H9 (cell line): Measurements from ENCODE around the gene ARID2. TPM values are rescaled to one million over a fixed set of nuclear protein-coding genes. Genes with fewer than 3 reads are reported as not detected.

ENCODE experiments used
- DNase-seq: peaks from one replicate; pipeline ENCODE4 v3.0.0-alpha.2; 2017
- H2AFZ ChIP-seq: one replicate; pipeline ENCODE4 v1.6.1; 2013; ENCODE audit warnings: mild to moderate bottlenecking, low read length, control low read depth, moderate library complexity
- H2AK5ac ChIP-seq: 2 replicates; pipeline ENCODE4 v1.6.1; 2013; ENCODE audit warnings: low read length, control low read depth, mixed read lengths; ENCODE audit not compliant: insufficient read length
- H2BK120ac ChIP-seq: one replicate; pipeline ENCODE4 v1.6.1; 2013; ENCODE audit warnings: low read depth, mild to moderate bottlenecking, low read length, control low read depth, inconsistent platforms; ENCODE audit not compliant: poor library complexity, severe bottlenecking
- H2BK12ac ChIP-seq: 2 replicates; pipeline ENCODE4 v1.6.1; 2013; ENCODE audit warnings: low read length, control low read depth, mixed read lengths, low read depth; ENCODE audit not compliant: insufficient read length
- H2BK15ac ChIP-seq: 2 replicates; pipeline ENCODE4 v1.6.1; 2013; ENCODE audit warnings: low read depth, low read length, control low read depth
- H2BK20ac ChIP-seq: one replicate; pipeline ENCODE4 v1.6.1; 2013; ENCODE audit warnings: low read depth, mild to moderate bottlenecking, low read length, control low read depth, inconsistent platforms; ENCODE audit not compliant: poor library complexity, severe bottlenecking
- H2BK5ac ChIP-seq: 2 replicates; pipeline ENCODE4 v1.6.1; 2013; ENCODE audit warnings: low read length, control low read depth, mixed read lengths; ENCODE audit not compliant: insufficient read length
- H3K14ac ChIP-seq: 2 replicates; pipeline ENCODE4 v1.6.1; 2013; ENCODE audit warnings: low read length, control low read depth; ENCODE audit not compliant: insufficient read depth
- H3K18ac ChIP-seq: 2 replicates; pipeline ENCODE4 v1.6.1; 2013; ENCODE audit warnings: low read depth, mild to moderate bottlenecking, mixed read lengths, low read length, control low read depth; ENCODE audit not compliant: insufficient read length
- H3K23ac ChIP-seq: 2 replicates; pipeline ENCODE4 v1.6.1; 2013; ENCODE audit warnings: low read length, control low read depth, mixed read lengths, low read depth; ENCODE audit not compliant: insufficient read length
- H3K23me2 ChIP-seq: 2 replicates; pipeline ENCODE4 v1.6.1; 2013; ENCODE audit warnings: low read depth, mild to moderate bottlenecking, mixed read lengths, low read length, control low read depth; ENCODE audit not compliant: insufficient read length, poor library complexity, severe bottlenecking
- H3K27ac ChIP-seq: 2 replicates; pipeline ENCODE4 v1.5.1; 2013; ENCODE audit warnings: low read length, control low read depth, mixed read lengths, low read depth; ENCODE audit not compliant: insufficient read length
- H3K27me3 ChIP-seq: 2 replicates; pipeline ENCODE4 v1.6.1; 2013; ENCODE audit warnings: low read length, control low read depth, inconsistent platforms; ENCODE audit not compliant: insufficient read depth
- H3K4ac ChIP-seq: 2 replicates; pipeline ENCODE4 v1.6.1; 2013; ENCODE audit warnings: low read depth, mild to moderate bottlenecking, control low read depth, inconsistent platforms, low read length, moderate library complexity
- H3K4me1 ChIP-seq: 2 replicates; pipeline ENCODE4 v1.6.1; 2013; ENCODE audit warnings: low read length, control low read depth, inconsistent platforms; ENCODE audit not compliant: insufficient read depth
- H3K4me2 ChIP-seq: 2 replicates; pipeline ENCODE4 v1.6.1; 2013; ENCODE audit warnings: low read length, control low read depth, mixed read lengths; ENCODE audit not compliant: insufficient read length, insufficient read depth
- H3K56ac ChIP-seq: 2 replicates; pipeline ENCODE4 v1.6.1; 2013; ENCODE audit warnings: low read depth, mild to moderate bottlenecking, mixed read lengths, low read length, control low read depth; ENCODE audit not compliant: insufficient read length
- H3K79me1 ChIP-seq: 2 replicates; pipeline ENCODE4 v1.6.1; 2013; ENCODE audit warnings: low read depth, mild to moderate bottlenecking, moderate library complexity, low read length, control low read depth, inconsistent platforms; ENCODE audit not compliant: insufficient read depth, poor library complexity, severe bottlenecking
- H3K79me2 ChIP-seq: 2 replicates; pipeline ENCODE4 v1.6.1; 2013; ENCODE audit warnings: low read length, control low read depth, inconsistent platforms; ENCODE audit not compliant: insufficient read depth
- H3K9ac ChIP-seq: 2 replicates; pipeline ENCODE4 v1.6.1; 2013; ENCODE audit warnings: low read length, control low read depth, mixed read lengths; ENCODE audit not compliant: insufficient read length; ENCODE audit errors: extremely low read depth
- H3K9me3 ChIP-seq: one replicate; pipeline ENCODE4 v1.6.1; 2013; ENCODE audit warnings: low read depth, low read length, inconsistent platforms; ENCODE audit not compliant: control insufficient read depth
- H3T11ph ChIP-seq: one replicate; pipeline ENCODE4 v1.6.1; 2013; ENCODE audit warnings: mild to moderate bottlenecking, low read length, control low read depth, inconsistent platforms
- H4K20me1 ChIP-seq: one replicate; pipeline ENCODE4 v1.6.1; 2013; ENCODE audit not compliant: control insufficient read depth, insufficient read length, insufficient read depth
- H4K5ac ChIP-seq: 2 replicates; pipeline ENCODE4 v1.6.1; 2013; ENCODE audit warnings: low read depth, mild to moderate bottlenecking, mixed read lengths, low read length, control low read depth; ENCODE audit not compliant: insufficient read length
- H4K8ac ChIP-seq: replicated peaks from 2 replicates; pipeline ENCODE4 v1.6.1; 2013; ENCODE audit warnings: low read length, control low read depth, mixed read lengths, low read depth; ENCODE audit not compliant: insufficient read length
- H4K91ac ChIP-seq: 2 replicates; pipeline ENCODE4 v1.6.1; 2013; ENCODE audit warnings: low read depth, mild to moderate bottlenecking, moderate library complexity, mixed read lengths, low read length, control low read depth; ENCODE audit not compliant: insufficient read length
- H3K27ac Mint-ChIP-seq, 3 experiments: 2 replicates in 2 of 3; 3 replicates in 1 of 3; pipeline ENCODE4 v1.8.0; 2020 to 2021; ENCODE audit warnings: mixed read lengths in 3 of 3, mild to moderate bottlenecking in 1 of 3, moderate library complexity in 1 of 3
- H3K27me3 Mint-ChIP-seq: 2 replicates; pipeline ENCODE4 v1.8.0; 2021; ENCODE audit warnings: low read depth, mild to moderate bottlenecking, moderate library complexity, mixed read lengths
- H3K36me3 Mint-ChIP-seq, 3 experiments: 2 replicates in 2 of 3; 3 replicates in 1 of 3; pipeline ENCODE4 v1.8.0; 2020 to 2021; ENCODE audit warnings: low read depth in 3 of 3, mixed read lengths in 3 of 3; ENCODE audit not compliant: insufficient read depth in 1 of 3
- H3K4me1 Mint-ChIP-seq, 2 experiments: 2 replicates each; pipeline ENCODE4 v1.8.0; 2020; ENCODE audit warnings: mixed read lengths in 2 of 2
- H3K4me3 Mint-ChIP-seq, 2 experiments: 2 replicates in 1 of 2; 3 replicates in 1 of 2; pipeline ENCODE4 v1.8.0; 2020 to 2021; ENCODE audit warnings: mild to moderate bottlenecking in 2 of 2, mixed read lengths in 2 of 2, moderate library complexity in 1 of 2
- H3K9me3 Mint-ChIP-seq, 2 experiments: 2 replicates in 1 of 2; 3 replicates in 1 of 2; pipeline ENCODE4 v1.8.0; 2020; ENCODE audit warnings: mild to moderate bottlenecking in 2 of 2, mixed read lengths in 2 of 2, moderate library complexity in 1 of 2
- CTCF ChIP-seq: fragments of 200-600 bp; sonication (generic); conservative IDR thresholded peaks from 3 replicates; pipeline ENCODE4 v1.8.0; 2021; ENCODE audit warnings: antibody characterized with exemption, mild to moderate bottlenecking
- total RNA-seq: library from RNA; stranded (reverse); gene quantifications from 2 replicates; pipeline ENCODE4 v1.2.1, GENCODE V29; 2021

The ARID2 gene
- total RNA-seq, 1 experiment from 2014 or later: 63.8 TPM

- Histone ChIP-seq H3K9ac (no peak overlapping the region), H2BK120ac (no peak overlapping the region), H3K56ac (no peak overlapping the region), H3K18ac (no peak overlapping the region), H4K5ac (no peak overlapping the region), H4K20me1 (no peaks in the 10 kb centered on the region), H4K8ac (no peak overlapping the region), H4K91ac (no peak overlapping the region), H3K4me1 (no peaks in the 10 kb centered on the region; the same call in 1 of the 2 replicates), H3K4ac (no peak overlapping the region), H3K9me3 (no peaks in the 10 kb centered on the region), H2AK5ac (no peak overlapping the region), H3K14ac (no peak overlapping the region), H2BK20ac (no peak overlapping the region), H2BK15ac (no peak overlapping the region), H3K23me2 (no peaks in the 10 kb centered on the region), H3K79me2 (no peaks in the 10 kb centered on the region), H3K23ac (no peak overlapping the region), H2BK5ac (no peak overlapping the region), H3T11ph (no peak overlapping the region), H2AFZ (no peak overlapping the region), H3K27ac (no peak overlapping the region), H2BK12ac (no peak overlapping the region), H3K79me1 (no peaks in the 10 kb centered on the region), H3K27me3 (no peaks in the 10 kb centered on the region), H3K4me2 (no peak overlapping the region)
- H3K27ac Mint-ChIP-seq: no peak overlapping the region
- H3K4me1 Mint-ChIP-seq: peaks cover 4% of the 10 kb centered on the region in 2 experiments; a peak in 3 of 4 replicates
- H3K36me3 Mint-ChIP-seq: no peaks in the 10 kb centered on the region
- H3K9me3 Mint-ChIP-seq: no peaks in the 10 kb centered on the region
- TF ChIP-seq CTCF: no peak
- no peak overlapping the region for H3K4me3 Mint-ChIP-seq
- DNase-seq: no peak
- no peaks in the 10 kb centered on the region for H3K27me3 Mint-ChIP-seq
These were observed 48.0 kb upstream of the ARID2 start for GRCh38 chr12:45681465-45681864.
